ENCODE results near the gene FBXL12. TPM values are rescaled to one million over a fixed set of nuclear protein-coding genes. Genes with fewer than 3 reads are reported as not detected.
A peak's percentile ranks its signal among the peaks of the same experiment; 100 is the strongest.

The FBXL12 gene
- total and polyA plus RNA-seq, 4 donors: 10.0 to 11.7 (median 10.3) TPM

- DNase-seq (ENCODE audit: low spot score): peak; percentile 93
- H3K36me3 ChIP-seq (ENCODE audit: control insufficient read depth in 4 of 4, insufficient read depth in 3 of 4, low read depth in 1 of 4, low read length in 3 of 4): peaks cover 2 to 10% (median 4%) of the 10 kb centered on the region in 4 donors
- under 1% methylated on average over 65 of the region's 65 CpGs for WGBS
- H3K9me3 ChIP-seq (ENCODE audit: control insufficient read depth in 4 of 4, low read length in 3 of 4): peaks cover 0 to 7% (median 2%) of the 10 kb centered on the region in 4 donors
- peak within 1 kb of the TSS; percentile 65 to 100 (median 99) for H3K4me3 ChIP-seq (ENCODE audit: low read depth in 1 of 3, low read length in 3 of 3)
- TF ChIP-seq HNF4A (conservative IDR thresholded peaks at IDR 0.05) (peak; percentile 4 to 32), RXRA (IDR thresholded peaks at IDR 0.05) (peak; percentile 51 to 70), HNF4G (IDR thresholded peaks at IDR 0.05) (no peak), SP1 (IDR thresholded peaks at IDR 0.05) (peak; percentile 68), ZBTB33 (IDR thresholded peaks at IDR 0.05) (peak; percentile 65), YY1 (IDR thresholded peaks at IDR 0.05) (peak; percentile 91), NR2F2 (IDR thresholded peaks at IDR 0.05) (peak; percentile 63), FOXA1 (IDR thresholded peaks at IDR 0.05) (no peak), FOXA2 (IDR thresholded peaks at IDR 0.05) (no peak), JUND (IDR thresholded peaks at IDR 0.05) (peak in 1 of 2 donors; percentile 29), EGR1 (IDR thresholded peaks at IDR 0.05; ENCODE audit: low read depth in 2 of 2) (peak; percentile 27 to 45), RAD21 (IDR thresholded peaks at IDR 0.05) (peak; percentile 18 to 59), REST (IDR thresholded peaks at IDR 0.05) (peak; percentile 83), GABPA (IDR thresholded peaks at IDR 0.05 in 1 of 2, conservative IDR thresholded peaks at IDR 0.05 in 1 of 2) (peak; percentile 99 to 100), ATF3 (IDR thresholded peaks at IDR 0.05) (no peak), TAF1 (conservative IDR thresholded peaks at IDR 0.05) (peak; percentile 0)
- TF ChIP-seq, protein P1, sequence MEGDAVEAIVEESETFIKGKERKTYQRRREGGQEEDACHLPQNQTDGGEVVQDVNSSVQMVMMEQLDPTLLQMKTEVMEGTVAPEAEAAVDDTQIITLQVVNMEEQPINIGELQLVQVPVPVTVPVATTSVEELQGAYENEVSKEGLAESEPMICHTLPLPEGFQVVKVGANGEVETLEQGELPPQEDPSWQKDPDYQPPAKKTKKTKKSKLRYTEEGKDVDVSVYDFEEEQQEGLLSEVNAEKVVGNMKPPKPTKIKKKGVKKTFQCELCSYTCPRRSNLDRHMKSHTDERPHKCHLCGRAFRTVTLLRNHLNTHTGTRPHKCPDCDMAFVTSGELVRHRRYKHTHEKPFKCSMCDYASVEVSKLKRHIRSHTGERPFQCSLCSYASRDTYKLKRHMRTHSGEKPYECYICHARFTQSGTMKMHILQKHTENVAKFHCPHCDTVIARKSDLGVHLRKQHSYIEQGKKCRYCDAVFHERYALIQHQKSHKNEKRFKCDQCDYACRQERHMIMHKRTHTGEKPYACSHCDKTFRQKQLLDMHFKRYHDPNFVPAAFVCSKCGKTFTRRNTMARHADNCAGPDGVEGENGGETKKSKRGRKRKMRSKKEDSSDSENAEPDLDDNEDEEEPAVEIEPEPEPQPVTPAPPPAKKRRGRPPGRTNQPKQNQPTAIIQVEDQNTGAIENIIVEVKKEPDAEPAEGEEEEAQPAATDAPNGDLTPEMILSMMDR (IDR thresholded peaks at IDR 0.05; ENCODE audit: low read depth, low read length, missing input control): no peak
- TF ChIP-seq, protein P2, sequence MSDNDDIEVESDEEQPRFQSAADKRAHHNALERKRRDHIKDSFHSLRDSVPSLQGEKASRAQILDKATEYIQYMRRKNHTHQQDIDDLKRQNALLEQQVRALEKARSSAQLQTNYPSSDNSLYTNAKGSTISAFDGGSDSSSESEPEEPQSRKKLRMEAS (IDR thresholded peaks at IDR 0.05): peak; percentile 85
- H3K4me1 ChIP-seq (ENCODE audit: control insufficient read depth in 4 of 4, insufficient read depth in 4 of 4, low read length in 3 of 4): peaks cover 5 to 13% (median 12%) of the 10 kb centered on the region in 4 donors
- no peaks in the 10 kb centered on the region for H3K27me3 ChIP-seq (ENCODE audit: control insufficient read depth in 4 of 4, insufficient read depth in 4 of 4, low read length in 3 of 4)
- H3K9ac ChIP-seq (ENCODE audit: low read depth in 1 of 2, low read length in 2 of 2): peak within 1 kb of the TSS; percentile 72 to 97
- H3K27ac ChIP-seq (ENCODE audit: low read depth in 1 of 2, low read length in 2 of 2): peak within 1 kb of the TSS; percentile 95 to 99
Observed at GRCh38 chr19:9768175-9769112, 50.4 kb downstream of the FBXL12 start, which contains the start of gene ZNF846. Gene ZNF846 (minus strand): TSS chr19:9768738. CDS start chr19:9764950, 3,788 bp downstream.

Small RNA genes within 50 kb of the gene (small RNA-seq; reads per million reads assigned to genes)
- gene RF00156: not detected

Other genes with a start within 250 kb of the FBXL12 start
- gene ZNF121, start 234.6 kb downstream of the FBXL12 start, total RNA-seq: 10 to 100 TPM; 19.8 to 23.5 TPM
- 1 to 10 TPM; 1.7 to 3.7 TPM for gene ZNF121, start 234.6 kb downstream of the FBXL12 start, polyA plus RNA-seq
- 10 to 100 TPM; 14.3 to 26.8 TPM for gene ZNF561, start 197.8 kb downstream of the FBXL12 start, total RNA-seq
- gene ZNF561, start 197.8 kb downstream of the FBXL12 start, polyA plus RNA-seq: 10 to 100 TPM in 1 of 2 donors, 1 to 10 TPM in 1; 8.5 to 11.5 TPM
- 10 to 100 TPM; 13.6 to 14.9 TPM for gene ZNF562, start 144.0 kb downstream of the FBXL12 start, total RNA-seq
- 1 to 10 TPM; 4.1 to 4.4 TPM for gene ZNF562, start 144.0 kb downstream of the FBXL12 start, polyA plus RNA-seq
- gene ZNF846, start 50.3 kb downstream of the FBXL12 start, total RNA-seq: 1 to 10 TPM; 6.6 to 9.4 TPM
- gene ZNF846, start 50.3 kb downstream of the FBXL12 start, polyA plus RNA-seq: 1 to 10 TPM; 1.6 to 6.7 TPM
- 100 to 1,000 TPM; 155 to 157 TPM for gene UBL5, start 8.8 kb upstream of the FBXL12 start, total RNA-seq
- 100 to 1,000 TPM; 252 to 339 TPM for gene UBL5, start 8.8 kb upstream of the FBXL12 start, polyA plus RNA-seq
- 10 to 100 TPM; 35.7 to 44.1 TPM for gene PIN1, start 16.2 kb upstream of the FBXL12 start, total RNA-seq
- gene PIN1, start 16.2 kb upstream of the FBXL12 start, polyA plus RNA-seq: 10 to 100 TPM; 34.4 to 51.3 TPM
- gene OLFM2, start 117.4 kb upstream of the FBXL12 start, total RNA-seq: 1 to 10 TPM; 1.1 to 3.6 TPM
- 10 to 100 TPM in 1 of 2 donors, under 1 TPM in 1; 0.49 to 28.9 TPM for gene OLFM2, start 117.4 kb upstream of the FBXL12 start, polyA plus RNA-seq
- gene COL5A3, start 191.4 kb upstream of the FBXL12 start, total RNA-seq: 1 to 10 TPM in 1 of 2 donors, under 1 TPM in 1; 0.14 to 1.3 TPM
- gene COL5A3, start 191.4 kb upstream of the FBXL12 start, polyA plus RNA-seq: 1 to 10 TPM in 1 of 2 donors, under 1 TPM in 1; 0.26 to 4.9 TPM
- gene RDH8, start 194.4 kb upstream of the FBXL12 start, total RNA-seq: not detected
- gene RDH8, start 194.4 kb upstream of the FBXL12 start, polyA plus RNA-seq: not detected

All from liver (tissue), 10 donors.